Fibroblast of mammary gland (primary cell): ENCODE measurements around the gene SINHCAF.

Source experiments
- DNase-seq: peaks from one replicate; pipeline ENCODE4 v3.0.0-alpha.2; 2010; ENCODE audit warnings: low read depth
- H3K4me3 ChIP-seq: 2 replicates; pipeline ENCODE4 v1.5.1; 2011; ENCODE audit warnings: low read depth, mild to moderate bottlenecking, low read length, moderate library complexity; ENCODE audit not compliant: control insufficient read depth
- CTCF ChIP-seq: conservative IDR thresholded peaks from 2 replicates; pipeline ENCODE4 v1.5.1; 2011; ENCODE audit warnings: low read depth, low read length, inconsistent platforms; ENCODE audit not compliant: control insufficient read depth, insufficient read depth

The SINHCAF gene

GRCh38 chr12:31316891-31317290 lies 9.1 kb downstream of the SINHCAF start:
- TF ChIP-seq CTCF: no peak
- no peak overlapping the region for H3K4me3 ChIP-seq
- DNase-seq: no peak

DNA sequence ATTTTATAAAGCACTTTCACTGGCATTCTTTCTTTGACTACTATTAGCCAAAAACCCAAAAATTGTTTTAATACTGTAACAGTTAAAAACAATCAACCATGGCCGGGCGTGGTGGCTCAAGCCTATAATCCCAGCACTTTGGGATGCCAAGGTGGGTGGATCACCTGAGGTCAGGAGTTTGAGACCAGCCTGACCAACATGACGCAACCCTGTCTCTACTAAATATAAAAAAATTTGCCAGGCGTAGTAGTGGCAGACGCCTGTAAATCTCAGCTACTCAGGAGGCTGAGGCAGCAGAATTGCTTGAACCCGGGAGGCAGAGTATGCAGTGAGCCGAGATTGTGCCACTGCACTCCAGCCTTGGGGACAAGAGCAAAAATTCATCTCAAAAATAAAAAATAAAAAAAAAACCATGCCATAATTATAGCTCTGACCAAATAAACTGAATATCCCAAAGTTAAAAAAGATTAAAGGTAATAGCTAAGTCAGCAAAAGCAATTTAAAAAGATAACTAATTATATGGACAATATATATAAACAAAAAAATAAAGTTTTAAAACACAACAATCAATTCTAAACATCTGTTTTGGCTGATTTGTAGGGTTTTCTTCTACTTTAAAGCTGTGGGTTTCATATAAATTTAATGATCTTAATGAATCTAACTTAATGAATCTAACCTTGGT lies 10.0 kb downstream of the SINHCAF start:
- no peak for DNase-seq
- TF ChIP-seq CTCF: no peak
- H3K4me3 ChIP-seq: no peak overlapping the region

GRCh38 chr12:31315044-31315715 lies 10.8 kb downstream of the SINHCAF start:
- no peak for TF ChIP-seq CTCF
- H3K4me3 ChIP-seq: no peak overlapping the region
- no peak for DNase-seq

DNA sequence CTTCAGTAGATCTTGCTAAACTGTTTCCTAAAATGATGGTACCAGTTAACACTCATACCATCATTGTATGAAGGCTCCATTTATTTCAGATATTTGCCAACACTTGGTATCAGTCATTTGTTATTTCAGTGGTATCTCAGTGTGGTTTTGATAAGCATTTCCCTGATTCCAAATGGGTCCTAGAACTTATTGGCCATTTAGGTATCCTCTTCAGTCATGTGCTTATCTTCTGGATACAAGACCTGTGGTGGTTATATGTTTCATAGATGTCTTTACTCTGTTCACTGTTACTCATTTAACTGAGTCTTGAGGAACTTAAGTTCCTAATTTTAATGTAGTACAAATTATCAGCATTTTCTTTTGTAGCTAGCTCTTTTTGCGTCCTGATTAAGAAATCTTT lies 13.5 kb downstream of the SINHCAF start:
- DNase-seq: no peak
- TF ChIP-seq CTCF: no peak
- H3K4me3 ChIP-seq: no peak overlapping the region

- H3K4me3 ChIP-seq: no peak overlapping the region
- no peak for TF ChIP-seq CTCF
- DNase-seq: no peak
Observed at GRCh38 chr12:31311634-31312258, 14.2 kb downstream of the SINHCAF start.

GRCh38 chr12:31310488-31310887 lies 15.5 kb downstream of the SINHCAF start:
- TF ChIP-seq CTCF: no peak
- H3K4me3 ChIP-seq: no peak overlapping the region
- DNase-seq: no peak
